ENCODE measurements around the gene HAPLN2. TPM values are rescaled to one million over a fixed set of nuclear protein-coding genes. Genes with fewer than 3 reads are reported as not detected.

Gene HAPLN2
- polyA plus RNA-seq, 1 donor (not counting 4 experiments of a cell fraction or from before 2014, with no cell fraction given): not detected

DNA sequence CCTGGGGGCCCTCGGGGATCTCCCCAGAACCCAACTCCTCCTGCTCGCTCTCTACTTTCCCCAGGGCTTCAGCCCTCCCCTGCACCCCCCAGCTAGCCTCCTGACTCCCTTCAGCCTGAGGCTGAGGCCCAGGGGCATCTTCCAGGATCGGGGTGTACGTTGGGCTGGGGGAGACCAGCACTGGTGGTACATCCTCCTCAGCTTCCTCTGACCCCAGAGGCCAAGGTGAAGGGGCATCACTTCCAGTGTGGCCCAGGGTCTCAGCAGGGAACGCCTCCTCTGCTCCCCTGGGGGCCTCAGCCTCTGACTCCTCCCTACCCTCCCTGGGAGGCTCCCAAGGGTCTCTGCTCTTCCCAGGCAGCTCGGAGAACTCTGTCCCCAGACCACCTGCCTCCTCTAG lies 51.1 kb downstream of the HAPLN2 start:
- no peaks in the 10 kb centered on the region for H3K4me1 ChIP-seq (ENCODE audit: control insufficient read depth, extremely low read depth, insufficient read depth, low read length)
- FAIRE-seq (no peak), DNase-seq (ENCODE audit: low read depth, low spot score) (no peak)
- dilution Hi-C loops (cut with MboI; ENCODE audit: extremely low pct_ligation_motif_present, low sequenced_read_pairs): no loop called here
- no peaks in the 10 kb centered on the region for H4K20me1 ChIP-seq (ENCODE audit: control insufficient read depth, extremely low read depth, insufficient read depth, low read length)
- no peaks in the 10 kb centered on the region for H3K36me3 ChIP-seq (ENCODE audit: control insufficient read depth in 2 of 2, extremely low read depth in 1 of 2, insufficient read depth in 2 of 2, low read length in 2 of 2)
- no peaks in the 10 kb centered on the region for H3K9me3 ChIP-seq (ENCODE audit: control insufficient read depth, low read depth, low read length)
- no peak overlapping the region for H3K27ac ChIP-seq (ENCODE audit: control insufficient read depth, insufficient read depth, low read length)
- H3K4me3 ChIP-seq (ENCODE audit: control insufficient read depth in 2 of 3, extremely low read depth in 1 of 3, insufficient read depth in 2 of 3, low read depth in 1 of 3, low read length in 3 of 3): no peak overlapping the region
- no peaks in the 10 kb centered on the region for H3K79me2 ChIP-seq (ENCODE audit: control insufficient read depth, insufficient read depth, low read length)
- no peaks in the 10 kb centered on the region for H3K9me1 ChIP-seq (ENCODE audit: control insufficient read depth, extremely low read depth, insufficient read depth, low read length)
- no peak overlapping the region for H3K4me2 ChIP-seq (ENCODE audit: control insufficient read depth, extremely low read depth, insufficient read depth, low read depth, low read length)
- no peak overlapping the region for H2AFZ ChIP-seq (ENCODE audit: control insufficient read depth, low read length)
- H3K9ac ChIP-seq (ENCODE audit: control insufficient read depth, extremely low read depth, insufficient read depth, low read length): no peak overlapping the region
- TF ChIP-seq CTCF (optimal IDR thresholded peaks at IDR 0.05 in 1 of 3, IDR thresholded peaks at IDR 0.05 in 1 of 3, conservative IDR thresholded peaks at IDR 0.05 in 1 of 3; ENCODE audit: extremely low read depth in 1 of 3, insufficient read depth in 2 of 3, low read length in 3 of 3) (no peak), EZH2 (IDR thresholded peaks at IDR 0.05; ENCODE audit: low read length) (no peak)
- peaks cover 46% of the 10 kb centered on the region for H3K27me3 ChIP-seq (ENCODE audit: control insufficient read depth, extremely low read depth, insufficient read depth, low read length)

DNA sequence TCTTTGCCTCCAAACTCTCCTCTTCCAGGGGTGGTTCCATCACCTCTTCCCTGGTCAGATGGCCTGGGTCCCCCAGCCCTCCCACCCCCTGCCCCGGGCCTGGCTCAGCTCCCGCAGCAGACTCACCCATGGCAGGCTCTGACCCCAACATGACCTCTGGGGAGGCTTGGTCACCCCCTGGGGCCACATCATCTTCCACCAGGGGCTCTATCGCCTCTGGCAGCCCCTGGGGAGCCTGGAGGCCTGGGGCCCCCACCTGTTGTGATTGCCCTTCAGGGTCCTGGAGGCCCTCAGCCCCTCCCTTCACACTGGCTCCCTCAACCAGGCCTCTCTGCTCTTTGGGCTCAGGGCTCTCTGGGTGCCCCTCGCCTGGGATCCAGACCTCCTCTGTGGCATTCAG lies 51.6 kb downstream of the HAPLN2 start:
- H3K79me2 ChIP-seq (ENCODE audit: control insufficient read depth, insufficient read depth, low read length): no peaks in the 10 kb centered on the region
- H3K9ac ChIP-seq (ENCODE audit: control insufficient read depth, extremely low read depth, insufficient read depth, low read length): no peak overlapping the region
- no peak overlapping the region for H2AFZ ChIP-seq (ENCODE audit: control insufficient read depth, low read length)
- no peaks in the 10 kb centered on the region for H3K9me1 ChIP-seq (ENCODE audit: control insufficient read depth, extremely low read depth, insufficient read depth, low read length)
- no peak overlapping the region for H3K4me2 ChIP-seq (ENCODE audit: control insufficient read depth, extremely low read depth, insufficient read depth, low read depth, low read length)
- H3K9me3 ChIP-seq (ENCODE audit: control insufficient read depth, low read depth, low read length): no peaks in the 10 kb centered on the region
- H3K27me3 ChIP-seq (ENCODE audit: control insufficient read depth, extremely low read depth, insufficient read depth, low read length): peaks cover 50% of the 10 kb centered on the region
- no peaks in the 10 kb centered on the region for H3K36me3 ChIP-seq (ENCODE audit: control insufficient read depth in 2 of 2, extremely low read depth in 1 of 2, insufficient read depth in 2 of 2, low read length in 2 of 2)
- no peak overlapping the region for H3K4me3 ChIP-seq (ENCODE audit: control insufficient read depth in 2 of 3, extremely low read depth in 1 of 3, insufficient read depth in 2 of 3, low read depth in 1 of 3, low read length in 3 of 3)
- DNase-seq (ENCODE audit: low read depth, low spot score) (no peak), FAIRE-seq (no peak)
- H3K4me1 ChIP-seq (ENCODE audit: control insufficient read depth, extremely low read depth, insufficient read depth, low read length): no peaks in the 10 kb centered on the region
- TF ChIP-seq CTCF (optimal IDR thresholded peaks at IDR 0.05 in 1 of 3, IDR thresholded peaks at IDR 0.05 in 1 of 3, conservative IDR thresholded peaks at IDR 0.05 in 1 of 3; ENCODE audit: extremely low read depth in 1 of 3, insufficient read depth in 2 of 3, low read length in 3 of 3): no peak
- no peak for TF ChIP-seq EZH2 (IDR thresholded peaks at IDR 0.05; ENCODE audit: low read length)
- H4K20me1 ChIP-seq (ENCODE audit: control insufficient read depth, extremely low read depth, insufficient read depth, low read length): no peaks in the 10 kb centered on the region
- dilution Hi-C loops (cut with MboI; ENCODE audit: extremely low pct_ligation_motif_present, low sequenced_read_pairs): no loop called here
- no peak overlapping the region for H3K27ac ChIP-seq (ENCODE audit: control insufficient read depth, insufficient read depth, low read length)

Measured in keratinocyte (primary cell).